ENCODE data around the gene USP49. TPM values are rescaled to one million over a fixed set of nuclear protein-coding genes. Genes with fewer than 3 reads are reported as not detected.

USP49 gene
- total RNA-seq, 1 experiment from 2014 or later = 4.1 TPM

- H3K27me3 Mint-ChIP-seq (ENCODE audit: insufficient read depth, unreplicated experiment) = no peaks in the 10 kb centered on the region
- no peak overlapping the region for H3K27ac Mint-ChIP-seq (ENCODE audit: low read depth, unreplicated experiment)
- intact Hi-C loops (cut with micrococcal nuclease) = no loop called here
- peak; percentile 19 for TF ChIP-seq CTCF (IDR thresholded peaks at IDR 0.05; ENCODE audit: unreplicated experiment)
- peak; percentile 45 for DNase-seq (ENCODE audit: unreplicated experiment)
- peaks cover 60% of the 10 kb centered on the region for H3K36me3 Mint-ChIP-seq (ENCODE audit: insufficient read depth, unreplicated experiment)
- H3K4me3 Mint-ChIP-seq (ENCODE audit: unreplicated experiment) = no peak overlapping the region
- POLR2A ChIA-PET = no interaction called here
- peaks cover 8% of the 10 kb centered on the region for H3K4me1 Mint-ChIP-seq (ENCODE audit: insufficient read depth, unreplicated experiment)
- no TSS peak for BruUV-seq (replicated peaks)
- CTCF ChIA-PET = interaction anchor here (2.1 kb wide), 1 partner anchor 19 kb away, joined by 6 read pairs; the partner anchor contains the start of genes BYSL and MED20
- no peaks in the 10 kb centered on the region for H3K9me3 Mint-ChIP-seq (ENCODE audit: unreplicated experiment)
Observed at GRCh38 chr6:41901882-41902519, 6.8 kb upstream of the USP49 start.

- Mint-ChIP-seq H3K36me3 (ENCODE audit: insufficient read depth, unreplicated experiment) (peaks cover 49% of the 10 kb centered on the region), H3K27me3 (ENCODE audit: insufficient read depth, unreplicated experiment) (no peaks in the 10 kb centered on the region), H3K4me3 (ENCODE audit: unreplicated experiment) (no peak overlapping the region), H3K4me1 (ENCODE audit: insufficient read depth, unreplicated experiment) (peaks cover 14% of the 10 kb centered on the region), H3K27ac (ENCODE audit: low read depth, unreplicated experiment) (no peak overlapping the region), H3K9me3 (ENCODE audit: unreplicated experiment) (no peaks in the 10 kb centered on the region)
- CTCF ChIA-PET = interaction anchor here (0.7 kb wide), 1 partner anchor 15 kb away, joined by 3 read pairs; no protein-coding TSS in a partner anchor
- intact Hi-C loops (cut with micrococcal nuclease) = no loop called here
- BruUV-seq (replicated peaks) = no TSS peak
- DNase-seq (ENCODE audit: unreplicated experiment) = no peak
- POLR2A ChIA-PET = no interaction called here
- TF ChIP-seq CTCF (IDR thresholded peaks at IDR 0.05; ENCODE audit: unreplicated experiment) = no peak
Observed at GRCh38 chr6:41900861-41901260, 5.7 kb upstream of the USP49 start.

- no peaks in the 10 kb centered on the region for H3K27me3 Mint-ChIP-seq (ENCODE audit: insufficient read depth, unreplicated experiment)
- POLR2A ChIA-PET = interaction anchor here (0.6 to 3.0 kb wide), 11 partner anchors 9 to 154 kb away, joined by 3 to 35 read pairs (median 3); partner anchors contain the start of genes BYSL, MED20 and TAF8
- TSS peak; percentile 57 for BruUV-seq (replicated peaks)
Observed at GRCh38 chr6:41896281-41896680, 1.1 kb upstream of the USP49 start.

More at GRCh38 chr6:41896281-41896680, 1.1 kb upstream of the USP49 start:
- no peak overlapping the region for H3K4me3 Mint-ChIP-seq (ENCODE audit: unreplicated experiment)
- DNase-seq (ENCODE audit: unreplicated experiment) = no peak
- no peaks in the 10 kb centered on the region for H3K9me3 Mint-ChIP-seq (ENCODE audit: unreplicated experiment)
- intact Hi-C loops (cut with micrococcal nuclease) = no loop called here
- CTCF ChIA-PET = interaction anchor here (1.0 to 1.9 kb wide), 4 partner anchors 25 to 111 kb away, joined by 3 to 7 read pairs (median 5); partner anchors contain the start of genes BYSL and MED20
- no peak overlapping the region for H3K27ac Mint-ChIP-seq (ENCODE audit: low read depth, unreplicated experiment)
- H3K4me1 Mint-ChIP-seq (ENCODE audit: insufficient read depth, unreplicated experiment) = peaks cover 9% of the 10 kb centered on the region
- peaks cover 11% of the 10 kb centered on the region for H3K36me3 Mint-ChIP-seq (ENCODE audit: insufficient read depth, unreplicated experiment)
- TF ChIP-seq CTCF (IDR thresholded peaks at IDR 0.05; ENCODE audit: unreplicated experiment) = no peak

Measured in MCF 10A (cell line).